Measurements from ENCODE around the gene MEIS2. TPM values are rescaled to one million over a fixed set of nuclear protein-coding genes. Genes with fewer than 3 reads are reported as not detected.

Gene MEIS2
- total and polyA plus RNA-seq, 8 donors = 3.9 to 77.7 (median 25.9) TPM

DNA sequence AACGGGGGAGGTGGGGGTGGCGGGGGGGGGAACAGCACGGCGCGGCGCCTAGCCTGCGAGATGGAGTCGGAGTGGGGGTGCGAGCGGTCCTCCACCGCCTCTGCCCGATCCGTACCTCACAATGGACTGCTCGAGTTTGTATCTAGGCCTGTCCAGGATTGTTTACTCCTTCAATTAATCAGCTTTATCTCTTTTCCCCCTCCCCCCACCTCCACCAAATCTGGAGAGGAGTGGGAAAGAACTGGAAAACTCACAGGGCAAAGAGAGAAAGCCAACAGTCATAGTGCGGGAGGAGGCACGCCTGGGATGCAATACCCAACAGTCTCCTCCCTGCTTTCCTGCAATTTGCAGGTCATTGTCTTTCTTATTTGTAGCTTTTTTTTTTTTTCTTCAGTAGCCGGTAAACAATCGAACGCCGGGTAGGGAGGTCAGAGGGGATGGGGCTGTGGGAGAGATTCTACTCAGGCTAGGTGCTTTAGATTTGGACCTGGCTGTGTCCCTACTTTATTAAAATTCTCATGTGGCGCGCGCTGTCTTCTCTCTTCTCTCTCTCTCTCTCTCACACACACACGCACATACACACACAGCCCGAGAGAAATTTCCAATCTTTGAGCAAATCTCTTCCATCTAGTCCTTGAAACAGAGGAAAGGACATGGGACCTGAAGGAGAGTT is 6.9 kb upstream of the MEIS2 start:
- no peaks in the 10 kb centered on the region for H3K9me3 ChIP-seq
- whole genome bisulfite sequencing, 5 donors = 55 to 65% (median 59%) methylated on average over 22 to 25 of the region's 25 CpGs
- H3K4me3 ChIP-seq = peak overlapping the region; percentile 19 to 46 (median 26)
- H3K27me3 ChIP-seq = peaks cover 0 to 86% (median 23%) of the 10 kb centered on the region in 3 donors
- H3K36me3 ChIP-seq = no peaks in the 10 kb centered on the region
- intact Hi-C loops (cut with DNase I; ENCODE audit: low total_unique reads) = loop anchor here (10.0 kb wide), 1 partner anchor 222 kb away; no protein-coding TSS in a partner anchor
- H3K27ac ChIP-seq = peak overlapping the region in 4 of 5 donors; percentile 16 to 95 (median 78)
- H3K4me1 ChIP-seq = peaks cover 12 to 39% (median 27%) of the 10 kb centered on the region in 4 donors
- TF ChIP-seq EP300 (IDR thresholded peaks at IDR 0.05) (no peak), POLR2AphosphoS5 (IDR thresholded peaks at IDR 0.05) (no peak), POLR2A (IDR thresholded peaks at IDR 0.05) (no peak), CTCF (IDR thresholded peaks at IDR 0.05) (no peak)
- DNase-seq = peak in 1 of 2 donors; percentile 64

GRCh38 chr15:37106490-37107001 is 6.2 kb upstream of the MEIS2 start:
- TF ChIP-seq POLR2AphosphoS5 (IDR thresholded peaks at IDR 0.05) (no peak), CTCF (IDR thresholded peaks at IDR 0.05) (peak in 1 of 7 experiments; percentile 23), POLR2A (IDR thresholded peaks at IDR 0.05) (no peak)
- Histone ChIP-seq H3K27ac (peak overlapping the region in 4 of 5 donors; percentile 16 to 95 (median 78)), H3K36me3 (no peaks in the 10 kb centered on the region), H3K9me3 (no peaks in the 10 kb centered on the region), H3K4me1 (peaks cover 12 to 44% (median 26%) of the 10 kb centered on the region in 4 donors), H3K27me3 (peaks cover 0 to 89% (median 22%) of the 10 kb centered on the region in 3 donors), H3K4me3 (peak overlapping the region; percentile 19 to 46 (median 26))
- 16 to 34% (median 32%) methylated on average over 23 of the region's 23 CpGs for WGBS, 5 donors
- intact Hi-C loops (cut with DNase I; ENCODE audit: low total_unique reads) = loop anchor here (10.0 kb wide), 1 partner anchor 222 kb away; no protein-coding TSS in a partner anchor
- peak in 1 of 2 donors; percentile 86 for DNase-seq

DNA sequence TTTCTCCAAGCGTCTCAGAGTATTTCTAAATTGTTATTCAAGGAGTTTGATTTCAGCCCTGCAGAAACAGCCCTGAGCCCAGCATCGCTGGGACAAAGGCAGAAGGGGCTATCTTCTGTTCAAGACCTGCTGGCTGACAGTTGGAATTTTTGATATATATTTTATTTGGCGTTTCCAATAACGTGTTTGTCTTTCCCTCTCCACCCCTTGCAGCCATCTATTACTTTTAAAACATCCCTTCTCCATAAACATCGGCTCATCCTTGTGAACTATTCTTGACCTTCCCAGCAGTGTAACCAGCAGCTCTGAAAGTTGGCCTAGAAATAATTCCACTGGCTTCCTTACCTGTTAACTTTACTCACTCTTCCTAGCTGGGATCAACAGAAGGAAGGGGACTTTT is 5.5 kb upstream of the MEIS2 start:
- peak in 1 of 2 donors; percentile 31 for DNase-seq
- Histone ChIP-seq H3K4me1 (peaks cover 12 to 46% (median 26%) of the 10 kb centered on the region in 4 donors), H3K9me3 (no peaks in the 10 kb centered on the region), H3K27me3 (peaks cover 0 to 89% (median 16%) of the 10 kb centered on the region in 3 donors), H3K27ac (peak overlapping the region in 3 of 5 donors; percentile 62 to 95 (median 94)), H3K36me3 (no peaks in the 10 kb centered on the region), H3K4me3 (peak overlapping the region in 2 of 4 donors; percentile 5 to 46)
- no peak for TF ChIP-seq EP300 (IDR thresholded peaks at IDR 0.05)
- intact Hi-C loops (cut with DNase I; ENCODE audit: low total_unique reads) = loop anchor here (10.0 kb wide), 1 partner anchor 221 kb away; no protein-coding TSS in a partner anchor
- 53 to 74% (median 67%) methylated on average over 5 of the region's 5 CpGs for WGBS, 5 donors

GRCh38 chr15:37105029-37105428 is 4.7 kb upstream of the MEIS2 start:
- 30 to 54% (median 35%) methylated on average over 2 of the region's 2 CpGs for WGBS, 5 donors
- H3K36me3 ChIP-seq = no peaks in the 10 kb centered on the region
- intact Hi-C loops (cut with DNase I; ENCODE audit: low total_unique reads) = loop anchor here (10.0 kb wide), 1 partner anchor 220 kb away; no protein-coding TSS in a partner anchor
- H3K27me3 ChIP-seq = peaks cover 0 to 83% (median 7%) of the 10 kb centered on the region in 3 donors
- TF ChIP-seq EP300 (IDR thresholded peaks at IDR 0.05) (no peak), POLR2A (IDR thresholded peaks at IDR 0.05) (no peak), CTCF (IDR thresholded peaks at IDR 0.05) (no peak), POLR2AphosphoS5 (IDR thresholded peaks at IDR 0.05) (no peak)
- H3K27ac ChIP-seq = peak overlapping the region in 3 of 5 donors; percentile 91 to 95 (median 94)
- DNase-seq = no peak
- H3K4me1 ChIP-seq = peaks cover 6 to 38% (median 20%) of the 10 kb centered on the region in 4 donors
- H3K9me3 ChIP-seq = no peaks in the 10 kb centered on the region
- peak overlapping the region in 1 of 4 donors; percentile 75 for H3K4me3 ChIP-seq

Measured in stomach (tissue), 9 donors.